ENCODE results near the gene LGALS9C. TPM values are rescaled to one million over a fixed set of nuclear protein-coding genes. Genes with fewer than 3 reads are reported as not detected.
"Not testable (repeated sequence)": the region's sequence is repeated elsewhere in the genome, so short reads cannot be mapped to it uniquely, and the experiment has no call there.

Gene LGALS9C
- total RNA-seq, 1 donor from 2014 or later: 15.7 TPM

GRCh38 chr17:18542234-18542633 lies 65.6 kb downstream of the LGALS9C start:
- peak; percentile 74 for ATAC-seq

- not testable (repeated sequence) for ATAC-seq
Observed at GRCh38 chr17:18542907-18543306, 66.3 kb downstream of the LGALS9C start.

Other genes starting within 250 kb of the LGALS9C start
- 210 TPM for gene FLII, start 218.1 kb upstream of the LGALS9C start, total RNA-seq
- gene MIEF2, start 216.1 kb upstream of the LGALS9C start, total RNA-seq: 6.3 TPM
- gene TOP3A, start 161.8 kb upstream of the LGALS9C start, total RNA-seq: 23.8 TPM
- 8.6 TPM for gene SMCR8, start 161.5 kb upstream of the LGALS9C start, total RNA-seq
- gene SHMT1, start 113.2 kb upstream of the LGALS9C start, total RNA-seq: 67.1 TPM
- 5.3 TPM for gene EVPLL, start 99.0 kb upstream of the LGALS9C start, total RNA-seq
- gene TBC1D28, start 167.6 kb downstream of the LGALS9C start, total RNA-seq: not detected
- 0.36 TPM for gene FOXO3B, start 205.5 kb downstream of the LGALS9C start, total RNA-seq

Measured in esophagus mucosa (tissue), 1 donor.